B cell (primary cell): ENCODE results near the gene CYB5A. TPM values are rescaled to one million over a fixed set of nuclear protein-coding genes. Genes with fewer than 3 reads are reported as not detected.

Experiments used
- ATAC-seq: fragments of 200-7000 bp; cut with Tn5 transposase; one replicate; pipeline ENCODE4 v1.10.0; 2021; ENCODE audit warnings: low read depth, mild to moderate bottlenecking, moderate number of reproducible peaks, moderate library complexity
- CTCF ChIA-PET: fragments of 350-600 bp; sonication (Branson Sonifier 250); formaldehyde crosslinking; loops from one replicate; lab custom pipeline; 2021; ENCODE audit warnings: antibody characterized with exemption, inconsistent platforms; lab: Charles Lee
- POLR2A ChIA-PET: fragments of 350-600 bp; sonication (Branson Sonifier 250); formaldehyde crosslinking; loops from one replicate; lab custom pipeline; 2021; ENCODE audit warnings: antibody characterized with exemption; lab: Charles Lee
- DNase-seq: peaks from one replicate; pipeline ENCODE4 v3.0.0; 2013
- H2AFZ ChIP-seq: 2 replicates; pipeline ENCODE4 v1.6.1; 2012; ENCODE audit warnings: mild to moderate bottlenecking, low read depth, low read length; ENCODE audit not compliant: insufficient read depth, poor library complexity, severe bottlenecking
- H3K27ac ChIP-seq, 2 donors: 1 replicate in 1 of 2; 2 replicates in 1 of 2; pipeline ENCODE4 v1.5.1; 2012 to 2013; ENCODE audit warnings: low read length in 2 of 2, mild to moderate bottlenecking in 2 of 2, moderate library complexity in 1 of 2
- H3K27me3 ChIP-seq, 4 experiments: fragments of 200-600 bp in 1 of 4; sonication (generic) in 1 of 4; replicated peaks in 1 of 4; 1 replicate in 2 of 4; 2 replicates in 2 of 4; pipeline versions ENCODE4 v1.6.1 to v1.7.0; 2013 to 2016; ENCODE audit warnings: low read length in 3 of 4, mild to moderate bottlenecking in 2 of 4, mixed read lengths in 1 of 4, moderate library complexity in 1 of 4; ENCODE audit not compliant: insufficient read depth in 4 of 4, control insufficient read depth in 3 of 4; ENCODE audit errors: control extremely low read depth in 1 of 4
- H3K36me3 ChIP-seq, 2 experiments: replicated peaks in 1 of 2; 1 replicate in 1 of 2; 2 replicates in 1 of 2; pipeline versions ENCODE4 v1.6.1 to v1.7.1; 2013; ENCODE audit warnings: low read length in 1 of 2; ENCODE audit not compliant: insufficient read depth in 2 of 2, control insufficient read depth in 1 of 2; ENCODE audit errors: control extremely low read depth in 1 of 2, extremely low read depth in 1 of 2
- H3K4me1 ChIP-seq, 2 donors: fragments of 200-600 bp in 1 of 2; sonication (generic) in 1 of 2; 1 replicate in 1 of 2; 2 replicates in 1 of 2; pipeline versions ENCODE4 v1.5.1 to v1.6.1; 2013 to 2017; ENCODE audit warnings: low read length in 2 of 2; ENCODE audit not compliant: control insufficient read depth in 2 of 2, insufficient read depth in 2 of 2
- H3K4me2 ChIP-seq: replicated peaks from 2 replicates; pipeline ENCODE3; 2012; ENCODE audit warnings: mild to moderate bottlenecking, low read depth, low read length; ENCODE audit not compliant: poor library complexity, severe bottlenecking
- H3K4me3 ChIP-seq, 5 experiments: fragments of 200-600 bp in 1 of 5; sonication (generic) in 1 of 5; 1 replicate in 3 of 5; 2 replicates in 2 of 5; pipeline versions ENCODE4 v1.5.1 to v1.7.0; 2011 to 2016; ENCODE audit warnings: low read length in 4 of 5, mild to moderate bottlenecking in 4 of 5, low read depth in 2 of 5, control low read depth in 1 of 5, moderate library complexity in 1 of 5; ENCODE audit not compliant: insufficient read depth in 1 of 5; ENCODE audit errors: control extremely low read depth in 1 of 5, extremely low read depth in 1 of 5
- H3K79me2 ChIP-seq: fragments of 200-600 bp; sonication (generic); one replicate; pipeline ENCODE4 v1.6.0; 2016; ENCODE audit warnings: low read length; ENCODE audit not compliant: control insufficient read depth, insufficient read depth
- H3K9ac ChIP-seq: fragments of 200-600 bp; sonication (generic); 2 replicates; pipeline ENCODE4 v1.6.1; 2017; ENCODE audit warnings: mild to moderate bottlenecking, low read length, moderate library complexity
- H3K9me3 ChIP-seq, 3 donors: one replicate each; pipeline versions ENCODE4 v1.6.1 to v1.7.1; 2013; ENCODE audit warnings: low read length in 2 of 3; ENCODE audit not compliant: control insufficient read depth in 2 of 3, insufficient read depth in 1 of 3; ENCODE audit errors: control extremely low read depth in 1 of 3
- H4K20me1 ChIP-seq: 2 replicates; pipeline ENCODE4 v1.6.0; 2012; ENCODE audit warnings: mild to moderate bottlenecking, low read length; ENCODE audit not compliant: insufficient read depth, control insufficient read depth, poor library complexity, severe bottlenecking
- H3K27ac Mint-ChIP-seq: one replicate; pipeline ENCODE4 v1.8.0; 2021; ENCODE audit warnings: mixed read lengths
- H3K27me3 Mint-ChIP-seq: one replicate; pipeline ENCODE4 v1.8.0; 2021; ENCODE audit warnings: mixed read lengths
- H3K4me1 Mint-ChIP-seq: one replicate; pipeline ENCODE4 v1.8.0; 2021; ENCODE audit warnings: mixed read lengths
- H3K4me3 Mint-ChIP-seq: one replicate; pipeline ENCODE4 v1.8.0; 2021; ENCODE audit warnings: mixed read lengths
- H3K9me3 Mint-ChIP-seq: one replicate; pipeline ENCODE4 v1.8.0; 2022; ENCODE audit warnings: mixed read lengths; ENCODE audit not compliant: insufficient read depth
- CTCF ChIP-seq: fragments of 200-600 bp; IDR thresholded peaks from one replicate; pipeline ENCODE4 v1.8.0; 2022; ENCODE audit warnings: antibody characterized with exemption, mild to moderate bottlenecking
- EZH2 ChIP-seq: IDR thresholded peaks from 2 replicates; pipeline ENCODE4 v1.6.1; 2012; ENCODE audit warnings: borderline replicate concordance, low read depth, mild to moderate bottlenecking, moderate library complexity, low read length; ENCODE audit not compliant: insufficient read depth, poor library complexity, severe bottlenecking
- whole genome bisulfite sequencing: methylation state at CpG from one replicate; pipeline ENCODE4 v1.1.5; 2013; ENCODE audit warnings: missing lambda C conversion rate; ENCODE audit not compliant: insufficient coverage; 5-methylcytosine and 5-hydroxymethylcytosine counted together
- intact Hi-C: fragments of 100-400 bp; cut with micrococcal nuclease; formaldehyde crosslinking; loops from one replicate; pipeline ENCODE4 v1.10.0; 2022
- polyA plus RNA-seq: library from polyadenylated mRNA; depleted of rRNA; stranded (reverse); fragments of >200 nt; gene quantifications from 2 replicates; pipeline ENCODE4 v1.2.3, GENCODE V29; 2012
- total RNA-seq, 2 donors: library from RNA; stranded (reverse); fragments of 120-200 nt in 1 of 2; gene quantifications; 1 replicate in 1 of 2; 2 replicates in 1 of 2; pipeline versions ENCODE4 v1.2.3 to v1.2.4, GENCODE V29; 2013 to 2022

Gene CYB5A
- total and polyA plus RNA-seq, 2 donors (not counting 1 experiment from before 2014, with no cell fraction given), result 46.9 to 217 TPM

GRCh38 chr18:74268175-74268574, 23.6 kb downstream of the CYB5A start:
- intact Hi-C loops, result loop anchor here (5.0 kb wide), 1 partner anchor 34 kb away; no protein-coding TSS in a partner anchor
- Mint-ChIP-seq H3K27me3 (no peaks in the 10 kb centered on the region), H3K4me3 (no peak overlapping the region), H3K9me3 (no peaks in the 10 kb centered on the region), H3K4me1 (peaks cover 55% of the 10 kb centered on the region), H3K27ac (peak overlapping the region; percentile 42)
- CTCF ChIA-PET, result no interaction called here
- POLR2A ChIA-PET, result no interaction called here
- H3K27me3 ChIP-seq, result no peaks in the 10 kb centered on the region
- no peak overlapping the region for H3K4me3 ChIP-seq
- H4K20me1 ChIP-seq, result no peaks in the 10 kb centered on the region
- no peak overlapping the region for H2AFZ ChIP-seq
- H3K27ac ChIP-seq, result no peak overlapping the region
- peaks cover 6 to 20% of the 10 kb centered on the region in 2 donors for H3K4me1 ChIP-seq
- H3K9me3 ChIP-seq, result no peaks in the 10 kb centered on the region
- no peak overlapping the region for H3K9ac ChIP-seq
- H3K36me3 ChIP-seq, result peaks cover 0 to 2% of the 10 kb centered on the region in 2 experiments
- no peak for TF ChIP-seq CTCF
- no peak for TF ChIP-seq EZH2
- H3K4me2 ChIP-seq, result no peak overlapping the region
- ATAC-seq, result no peak
- no peak for DNase-seq
- H3K79me2 ChIP-seq, result peaks cover 22% of the 10 kb centered on the region
- WGBS, result 100% methylated on average over 5 of the region's 7 CpGs

GRCh38 chr18:74266161-74266560, 25.6 kb downstream of the CYB5A start:
- Histone ChIP-seq H3K9ac (no peak overlapping the region), H3K79me2 (peaks cover 18% of the 10 kb centered on the region), H3K36me3 (peaks cover 2 to 11% of the 10 kb centered on the region in 2 experiments), H3K27ac (peak overlapping the region in 1 of 2 donors; percentile 79), H3K27me3 (no peaks in the 10 kb centered on the region), H3K4me2 (no peak overlapping the region), H3K4me3 (no peak overlapping the region), H3K9me3 (no peaks in the 10 kb centered on the region), H2AFZ (no peak overlapping the region), H3K4me1 (peaks cover 6 to 20% of the 10 kb centered on the region in 2 donors), H4K20me1 (no peaks in the 10 kb centered on the region)
- Mint-ChIP-seq H3K27ac (peak overlapping the region; percentile 95), H3K4me3 (no peak overlapping the region), H3K4me1 (peaks cover 49% of the 10 kb centered on the region), H3K27me3 (no peaks in the 10 kb centered on the region), H3K9me3 (no peaks in the 10 kb centered on the region)
- no peak for DNase-seq
- CTCF ChIA-PET, result interaction anchor here (1.5 kb wide), 1 partner anchor 76 kb away, joined by 3 read pairs; no protein-coding TSS in a partner anchor
- 82% methylated on average over 7 of the region's 9 CpGs for WGBS
- TF ChIP-seq CTCF (no peak), EZH2 (no peak)
- POLR2A ChIA-PET, result no interaction called here
- no peak for ATAC-seq
- intact Hi-C loops, result loop anchor here (5.0 kb wide), 1 partner anchor 36 kb away; no protein-coding TSS in a partner anchor
